SJSA1 (cell line): ENCODE data around the gene MYH10. TPM values are rescaled to one million over a fixed set of nuclear protein-coding genes. Genes with fewer than 3 reads are reported as not detected.
"Not testable (repeated sequence)": the region's sequence is repeated elsewhere in the genome, so short reads cannot be mapped to it uniquely, and the experiment has no call there.

ENCODE experiments used
- DNase-seq, 2 experiments: peaks; one replicate each; pipeline ENCODE4 v3.0.0-alpha.2; 2015 to 2020; ENCODE audit warnings: low spot score in 2 of 2, low read depth in 1 of 2
- H3K27ac ChIP-seq: fragments of 250-450 bp; sonication (Bioruptor Pico); 2 replicates; pipeline ENCODE4 v1.5.1; 2020; ENCODE audit warnings: mild to moderate bottlenecking, moderate library complexity
- H3K27me3 ChIP-seq: fragments of 250-450 bp; sonication (Bioruptor Pico); replicated peaks from 2 replicates; pipeline ENCODE4 v1.5.1; 2020; ENCODE audit warnings: mild to moderate bottlenecking, moderate library complexity
- H3K36me3 ChIP-seq: fragments of 250-450 bp; sonication (Bioruptor Pico); 2 replicates; pipeline ENCODE4 v1.5.1; 2020; ENCODE audit warnings: mild to moderate bottlenecking
- H3K4me1 ChIP-seq: fragments of 250-450 bp; sonication (Bioruptor Pico); replicated peaks from 2 replicates; pipeline ENCODE4 v1.6.1; 2021; ENCODE audit warnings: mild to moderate bottlenecking
- H3K4me3 ChIP-seq: fragments of 250-450 bp; sonication (Bioruptor Pico); 2 replicates; pipeline ENCODE4 v1.5.1; 2020; ENCODE audit warnings: mild to moderate bottlenecking
- H3K9me3 ChIP-seq: fragments of 250-450 bp; sonication (Bioruptor Pico); replicated peaks from 2 replicates; pipeline ENCODE4 v1.5.1; 2020; ENCODE audit warnings: mild to moderate bottlenecking
- total RNA-seq: library from RNA; depleted of rRNA; stranded (reverse); fragments of >200 nt; shearing (Covaris generic); gene quantifications from 2 replicates; pipeline ENCODE4 v1.2.3, GENCODE V29; 2014

MYH10 gene
- total RNA-seq, 1 experiment from 2014 or later: 122 TPM

DNA sequence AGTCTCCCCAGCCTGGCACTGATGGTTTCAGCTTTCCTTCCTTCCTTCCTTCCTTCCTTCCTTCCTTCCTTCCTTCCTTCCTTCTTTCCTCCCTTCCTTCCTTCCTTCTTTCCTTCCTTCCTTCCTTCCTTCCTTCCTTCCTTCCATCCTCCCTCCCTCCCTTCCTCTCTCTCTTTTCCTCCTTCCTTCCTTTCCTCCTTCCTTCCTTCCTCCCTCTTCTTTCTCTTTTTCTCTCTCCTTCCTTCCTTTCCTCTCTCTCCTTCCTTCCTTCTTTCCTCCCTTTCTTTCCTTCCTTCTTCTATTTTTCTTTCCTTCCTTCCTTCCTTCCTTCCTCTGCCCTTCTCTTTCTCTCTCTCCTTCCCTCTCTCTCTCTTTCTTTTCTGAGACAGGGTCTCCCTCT is 30.2 kb upstream of the MYH10 start:
- not testable (repeated sequence) for H3K9me3 ChIP-seq, H3K4me3 ChIP-seq, H3K36me3 ChIP-seq, H3K27me3 ChIP-seq, H3K27ac ChIP-seq, DNase-seq, H3K4me1 ChIP-seq

- Histone ChIP-seq H3K27ac (no peak overlapping the region), H3K4me1 (no peaks in the 10 kb centered on the region), H3K27me3 (no peaks in the 10 kb centered on the region), H3K4me3 (no peak overlapping the region), H3K36me3 (no peaks in the 10 kb centered on the region), H3K9me3 (no peaks in the 10 kb centered on the region)
- no peak for DNase-seq
These were observed 29.4 kb upstream of the MYH10 start for GRCh38 chr17:8659758-8660410.

GRCh38 chr17:8658810-8659209 is 28.3 kb upstream of the MYH10 start:
- Histone ChIP-seq H3K4me3 (no peak overlapping the region), H3K4me1 (no peaks in the 10 kb centered on the region)

GRCh38 chr17:8656693-8657092 is 26.2 kb upstream of the MYH10 start:
- Histone ChIP-seq H3K27ac (no peak overlapping the region), H3K4me3 (no peak overlapping the region), H3K9me3 (no peaks in the 10 kb centered on the region), H3K27me3 (no peaks in the 10 kb centered on the region), H3K36me3 (no peaks in the 10 kb centered on the region), H3K4me1 (no peaks in the 10 kb centered on the region)
- DNase-seq: no peak

More at GRCh38 chr17:8658810-8659209, 28.3 kb upstream of the MYH10 start:
- Histone ChIP-seq H3K27ac (no peak overlapping the region), H3K36me3 (no peaks in the 10 kb centered on the region), H3K27me3 (no peaks in the 10 kb centered on the region), H3K9me3 (no peaks in the 10 kb centered on the region)
- no peak for DNase-seq

DNA sequence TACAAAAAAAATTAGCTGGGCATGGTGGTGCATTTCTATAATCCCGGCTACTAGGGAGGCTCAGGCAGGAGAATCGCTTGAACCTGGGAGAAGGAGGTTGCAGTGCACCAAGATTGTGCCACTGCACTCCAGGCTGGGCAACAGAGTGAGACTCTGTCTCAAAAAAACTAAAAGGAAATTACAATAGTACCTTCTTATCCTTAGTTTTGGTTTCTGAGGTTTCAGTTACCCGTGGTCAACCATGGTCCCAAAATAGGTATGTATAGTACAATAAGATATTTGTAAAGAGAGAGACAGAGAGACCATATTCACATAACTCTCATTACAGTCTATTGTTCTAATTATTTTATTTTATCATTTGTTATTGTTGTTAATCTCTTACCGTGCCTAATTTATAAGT is 24.3 kb upstream of the MYH10 start:
- DNase-seq: no peak
- H3K36me3 ChIP-seq: no peaks in the 10 kb centered on the region
- H3K4me1 ChIP-seq: peaks cover 2% of the 10 kb centered on the region; the same call in 1 of the 2 replicates
- no peaks in the 10 kb centered on the region for H3K9me3 ChIP-seq
- no peak overlapping the region for H3K4me3 ChIP-seq
- no peaks in the 10 kb centered on the region for H3K27me3 ChIP-seq
- H3K27ac ChIP-seq: no peak overlapping the region

GRCh38 chr17:8651013-8651412 is 20.5 kb upstream of the MYH10 start:
- H3K4me3 ChIP-seq: no peak overlapping the region
- H3K4me1 ChIP-seq: peaks cover 9% of the 10 kb centered on the region
- H3K36me3 ChIP-seq: no peaks in the 10 kb centered on the region
- no peaks in the 10 kb centered on the region for H3K9me3 ChIP-seq
- no peak overlapping the region for H3K27ac ChIP-seq
- no peaks in the 10 kb centered on the region for H3K27me3 ChIP-seq
- no peak for DNase-seq

DNA sequence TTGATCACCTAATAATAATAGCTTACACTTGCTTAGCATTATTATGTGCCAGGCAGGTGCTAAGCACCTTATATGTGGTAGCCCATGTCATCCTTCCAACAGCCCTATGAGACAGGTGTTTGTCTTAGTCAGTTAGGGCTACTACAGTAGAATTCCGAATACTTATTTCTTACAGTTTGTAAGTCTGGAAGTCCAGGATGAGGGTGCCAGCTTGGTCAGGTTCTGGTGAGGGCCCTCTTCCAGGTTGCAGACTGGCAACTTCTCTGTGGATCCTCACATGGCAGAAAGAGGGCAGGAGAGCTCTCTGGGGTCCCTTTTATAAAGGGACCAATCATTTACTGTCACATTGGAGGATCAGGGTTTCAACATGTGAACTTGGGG is 19.6 kb upstream of the MYH10 start:
- no peak overlapping the region for H3K4me3 ChIP-seq
- no peaks in the 10 kb centered on the region for H3K27me3 ChIP-seq
- peaks cover 9% of the 10 kb centered on the region for H3K4me1 ChIP-seq
- H3K36me3 ChIP-seq: no peaks in the 10 kb centered on the region
- H3K27ac ChIP-seq: no peak overlapping the region
- DNase-seq: no peak
- H3K9me3 ChIP-seq: no peaks in the 10 kb centered on the region

DNA sequence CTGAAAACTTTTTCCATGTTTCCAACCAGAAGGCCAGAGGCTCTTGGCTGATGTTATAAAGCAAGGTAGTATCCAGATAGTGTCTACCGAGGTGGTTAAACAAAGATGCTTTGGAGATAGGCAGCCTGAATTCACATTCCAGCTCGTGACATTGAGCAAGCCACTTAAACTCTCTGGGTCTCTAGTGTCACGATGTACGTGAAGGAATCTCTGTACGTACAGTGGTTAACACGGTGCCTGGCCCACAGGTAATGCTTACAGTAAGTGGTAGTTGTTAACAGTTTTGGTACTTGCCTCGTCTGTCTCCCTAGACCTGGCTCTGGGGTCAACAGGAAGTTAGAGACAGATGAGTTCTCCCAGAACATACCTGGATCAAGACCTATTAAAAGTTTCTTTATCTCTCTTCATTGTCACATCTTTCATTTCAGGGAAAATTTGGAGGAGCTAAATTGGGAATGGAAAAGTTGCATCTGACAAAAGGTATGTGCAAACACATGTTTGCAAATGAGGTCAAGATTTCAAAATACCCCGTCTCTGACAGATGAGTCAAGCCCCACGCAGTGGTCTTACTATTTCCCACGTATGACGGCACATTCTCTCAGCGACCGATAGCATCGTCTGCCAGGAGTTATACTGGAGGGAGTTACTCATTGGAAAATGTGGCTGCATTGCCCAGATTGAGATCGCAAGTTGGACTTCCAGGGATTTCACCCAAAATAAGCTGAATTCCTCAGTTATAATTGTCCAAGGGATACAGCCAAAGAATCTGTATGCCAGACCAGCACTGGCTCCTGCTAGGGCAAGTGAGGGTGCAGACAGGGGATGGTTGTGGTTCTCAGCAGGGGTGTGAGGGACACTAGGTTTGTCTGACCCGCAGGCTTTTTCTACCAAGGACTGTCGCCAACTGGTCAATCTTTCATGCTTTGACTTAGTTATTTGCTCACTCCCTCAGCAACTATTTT is 18.9 kb upstream of the MYH10 start:
- Histone ChIP-seq H3K27ac (no peak overlapping the region), H3K27me3 (no peaks in the 10 kb centered on the region), H3K4me3 (no peak overlapping the region)

DNA sequence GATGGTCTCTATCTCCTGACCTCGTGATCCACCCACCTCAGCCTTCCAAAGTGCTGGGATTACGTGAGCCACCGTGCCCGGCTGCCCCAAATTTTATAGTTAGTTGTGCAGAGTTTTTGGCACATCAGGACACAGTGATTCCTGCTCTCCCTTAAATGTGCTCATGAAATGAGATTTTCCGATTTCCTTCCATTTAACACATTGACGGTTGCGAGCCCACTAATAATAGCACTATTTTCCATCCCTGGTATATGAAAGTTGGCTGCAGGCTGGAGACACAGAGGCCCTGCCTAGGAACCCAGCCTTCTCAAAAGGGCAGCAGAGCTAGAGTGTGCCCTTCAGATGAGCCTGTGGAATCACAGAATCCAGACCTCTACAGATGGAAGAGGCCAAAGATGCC is 17.4 kb upstream of the MYH10 start:
- Histone ChIP-seq H3K36me3 (no peaks in the 10 kb centered on the region), H3K27ac (no peak overlapping the region), H3K4me3 (no peak overlapping the region), H3K4me1 (peaks cover 9% of the 10 kb centered on the region), H3K27me3 (no peaks in the 10 kb centered on the region), H3K9me3 (no peaks in the 10 kb centered on the region)
- no peak for DNase-seq

More for the DNA sequence above, 18.9 kb upstream of the MYH10 start:
- H3K36me3 ChIP-seq: no peaks in the 10 kb centered on the region
- H3K9me3 ChIP-seq: no peaks in the 10 kb centered on the region
- H3K4me1 ChIP-seq: peaks cover 9% of the 10 kb centered on the region
- DNase-seq: no peak

GRCh38 chr17:8647202-8647601 is 16.7 kb upstream of the MYH10 start:
- Histone ChIP-seq H3K36me3 (no peaks in the 10 kb centered on the region), H3K27me3 (no peaks in the 10 kb centered on the region), H3K9me3 (no peaks in the 10 kb centered on the region), H3K27ac (no peak overlapping the region), H3K4me3 (no peak overlapping the region), H3K4me1 (peaks cover 9% of the 10 kb centered on the region)
- no peak for DNase-seq

DNA sequence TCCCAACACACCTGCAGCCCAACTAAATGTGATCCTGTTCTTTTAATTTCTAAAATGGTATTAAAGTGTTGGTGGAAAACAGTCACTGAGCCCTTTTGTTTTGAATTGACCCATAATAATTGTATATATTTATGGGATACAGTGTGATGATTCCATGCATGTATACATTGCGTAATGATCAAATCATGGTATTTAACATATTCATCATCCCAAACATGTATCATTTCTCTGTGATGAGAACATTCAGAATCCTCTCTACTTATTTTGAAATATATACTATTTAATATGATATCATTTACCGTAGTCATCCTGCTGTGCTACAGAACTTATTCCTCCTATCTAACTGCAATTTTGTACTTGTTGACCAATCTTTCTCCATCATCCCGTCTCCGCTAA is 14.0 kb upstream of the MYH10 start:
- no peak overlapping the region for H3K27ac ChIP-seq
- no peaks in the 10 kb centered on the region for H3K36me3 ChIP-seq
- H3K27me3 ChIP-seq: no peaks in the 10 kb centered on the region
- H3K4me3 ChIP-seq: no peak overlapping the region
- no peaks in the 10 kb centered on the region for H3K9me3 ChIP-seq
- H3K4me1 ChIP-seq: peaks cover 4% of the 10 kb centered on the region
- DNase-seq: no peak

DNA sequence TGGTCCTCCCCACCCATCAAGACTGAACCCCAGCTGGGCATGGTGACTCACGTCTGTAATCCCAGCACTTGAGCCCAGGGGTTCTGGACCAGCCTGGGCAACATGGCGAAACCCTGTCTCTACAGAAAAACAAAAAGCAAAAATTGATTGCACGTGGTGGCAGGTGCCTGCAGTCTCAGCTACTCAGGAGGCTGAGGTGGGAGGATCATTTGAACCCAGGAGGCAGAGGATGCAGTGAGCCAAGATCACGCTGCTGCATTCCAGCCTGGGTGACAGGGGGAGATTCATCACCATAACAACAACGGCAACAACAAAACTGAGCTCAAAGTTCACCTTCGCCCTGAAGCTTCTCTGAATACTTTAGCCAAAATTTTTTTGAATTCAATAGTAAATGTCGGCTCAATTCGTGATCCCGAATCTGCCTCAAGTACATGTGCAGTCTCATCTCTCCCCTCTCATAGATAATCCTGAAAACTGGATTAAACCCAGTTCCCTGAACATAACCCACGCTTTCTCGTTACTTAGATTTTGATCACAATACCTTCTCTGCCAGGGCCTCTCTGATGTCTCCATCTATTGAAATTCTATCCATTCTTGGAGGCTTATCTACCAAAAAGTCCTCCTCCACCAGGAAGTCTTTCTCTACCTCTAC is 13.5 kb upstream of the MYH10 start:
- DNase-seq: no peak
- Histone ChIP-seq H3K36me3 (no peaks in the 10 kb centered on the region), H3K9me3 (no peaks in the 10 kb centered on the region), H3K4me3 (no peak overlapping the region), H3K4me1 (no peaks in the 10 kb centered on the region), H3K27me3 (no peaks in the 10 kb centered on the region), H3K27ac (no peak overlapping the region)

DNA sequence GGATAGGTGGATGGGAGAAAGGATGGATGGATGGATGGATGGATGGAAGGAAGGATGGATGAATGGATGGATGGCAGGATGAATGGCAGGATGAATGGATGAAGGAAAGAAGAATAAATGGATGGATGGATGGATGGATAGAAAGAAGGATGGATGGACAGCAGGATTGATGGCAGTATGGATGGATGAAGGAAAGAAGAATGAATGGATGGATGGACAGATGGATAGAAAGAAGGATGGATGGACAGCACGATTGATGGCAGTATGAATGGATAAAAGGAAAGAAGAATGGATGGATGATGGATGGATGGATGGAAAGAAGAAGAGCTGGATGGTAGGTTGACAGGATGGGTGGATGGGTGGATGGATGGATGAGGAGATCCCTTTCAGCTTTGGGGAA is 9.2 kb upstream of the MYH10 start:
- H3K27me3 ChIP-seq: no peaks in the 10 kb centered on the region
- no peak overlapping the region for H3K27ac ChIP-seq
- no peak for DNase-seq
- no peaks in the 10 kb centered on the region for H3K36me3 ChIP-seq
- no peaks in the 10 kb centered on the region for H3K9me3 ChIP-seq
- H3K4me1 ChIP-seq: no peaks in the 10 kb centered on the region
- H3K4me3 ChIP-seq: no peak overlapping the region

DNA sequence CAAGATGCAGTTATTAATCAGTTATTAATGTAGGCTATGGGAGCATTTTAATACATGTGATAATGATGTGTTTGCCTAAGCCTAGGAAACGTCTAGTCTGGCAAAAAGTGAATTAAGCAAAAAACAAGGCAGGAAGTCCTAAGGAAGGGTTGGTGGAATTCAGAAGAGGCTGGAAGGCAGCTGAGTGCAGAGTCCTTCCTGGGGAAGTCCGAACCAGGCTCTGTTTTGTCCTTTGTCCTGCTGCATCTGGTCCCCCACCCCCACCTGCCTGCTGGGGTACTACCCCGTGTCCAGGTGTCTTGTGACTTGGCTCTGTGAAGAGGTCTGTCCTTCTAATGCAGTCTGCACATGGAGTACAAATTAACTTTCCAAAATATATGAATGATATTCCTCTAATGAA is 1.5 kb upstream of the MYH10 start:
- no peak overlapping the region for H3K4me3 ChIP-seq
- peaks cover 9% of the 10 kb centered on the region for H3K4me1 ChIP-seq
- H3K27ac ChIP-seq: no peak overlapping the region
- no peak for DNase-seq
- H3K27me3 ChIP-seq: no peaks in the 10 kb centered on the region
- H3K36me3 ChIP-seq: 0 out of 2 replicates have a peak, but pooled peaks cover 3% of the 10 kb centered on the region
- no peaks in the 10 kb centered on the region for H3K9me3 ChIP-seq
